ENCODE results near the gene EFCAB8.

The EFCAB8 gene

DNA sequence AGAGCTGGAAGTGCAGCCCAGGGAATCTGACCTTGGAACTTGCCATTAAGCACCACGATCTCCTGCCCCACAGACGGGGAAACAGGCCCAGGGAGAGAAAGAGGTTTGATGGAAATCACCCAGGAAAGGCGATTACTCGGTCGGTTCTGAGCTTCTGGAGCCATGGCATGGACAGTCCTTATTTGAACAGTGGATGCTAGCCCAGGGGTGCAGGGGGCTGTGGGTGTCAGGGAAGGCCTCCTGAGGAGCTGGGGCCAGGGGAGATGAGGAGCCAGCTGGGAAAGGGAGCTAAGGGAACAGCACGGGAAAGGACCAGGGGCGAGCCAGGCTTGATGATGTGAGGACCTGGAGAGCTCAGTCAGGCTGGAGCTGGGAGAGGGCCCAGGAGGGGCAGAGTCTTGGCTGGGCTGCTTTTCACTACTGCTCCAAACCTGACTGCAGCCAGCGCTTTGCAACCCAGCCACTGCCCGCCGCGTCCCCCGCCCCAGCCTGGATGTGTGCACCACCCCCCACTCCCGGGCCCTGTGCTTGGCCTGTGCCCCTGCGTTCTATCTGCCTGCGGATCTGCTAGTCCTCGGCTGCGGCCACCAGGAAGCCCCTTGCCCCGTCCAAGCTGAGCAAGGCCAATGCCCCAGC, 127.7 kb downstream of the EFCAB8 start:
- DNase-seq (ENCODE audit: extremely low read depth, low read depth), result no peak
- TF ChIP-seq CTCF (IDR thresholded peaks at IDR 0.05; ENCODE audit: low read depth, low read length), result no peak

GRCh38 chr20:32987044-32987825, 128.5 kb downstream of the EFCAB8 start:
- TF ChIP-seq CTCF (IDR thresholded peaks at IDR 0.05; ENCODE audit: low read depth, low read length), result no peak
- no peak for DNase-seq (ENCODE audit: extremely low read depth, low read depth)

- no peak for DNase-seq (ENCODE audit: extremely low read depth, low read depth)
- TF ChIP-seq CTCF (IDR thresholded peaks at IDR 0.05; ENCODE audit: low read depth, low read length), result no peak
Observed at GRCh38 chr20:32988008-32988407, 129.3 kb downstream of the EFCAB8 start.

DNA sequence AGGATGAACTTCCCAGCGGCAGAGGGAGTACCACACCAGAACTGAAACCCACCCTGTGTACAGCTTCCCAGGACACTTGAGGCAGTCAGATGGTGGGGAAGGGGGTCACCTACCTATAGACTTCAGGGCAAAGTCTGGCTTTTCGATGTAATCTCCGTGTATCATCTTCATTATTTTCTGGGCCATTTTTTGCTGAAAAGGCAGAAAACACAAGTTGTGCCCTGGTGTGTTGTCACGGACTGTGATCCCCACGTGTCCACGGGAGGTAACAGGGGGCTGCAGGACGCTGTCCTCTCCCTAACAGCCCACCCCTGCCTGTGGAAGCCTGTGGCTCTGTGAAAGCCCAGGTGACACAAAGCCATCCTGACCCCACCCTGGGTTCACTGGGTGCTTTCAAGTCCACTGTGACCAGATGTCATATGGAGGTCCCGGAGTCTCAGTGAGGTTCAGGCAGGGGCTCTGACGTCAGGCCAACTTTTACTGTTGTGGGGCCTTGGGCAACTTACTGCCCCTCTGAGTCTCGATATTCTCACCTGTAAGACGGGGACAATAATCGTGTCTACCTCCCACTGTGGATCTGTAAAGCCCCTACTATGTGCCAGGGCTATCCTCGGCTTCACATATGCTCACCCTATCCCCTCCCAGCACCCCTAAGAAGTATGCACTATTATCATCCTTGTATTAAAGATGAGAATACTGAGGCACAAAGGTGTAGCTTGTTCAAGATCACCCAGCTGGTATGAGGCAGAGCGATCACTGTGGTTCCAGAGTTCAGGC, 131.0 kb downstream of the EFCAB8 start:
- TF ChIP-seq CTCF (IDR thresholded peaks at IDR 0.05; ENCODE audit: low read depth, low read length), result no peak
- no peak for DNase-seq (ENCODE audit: extremely low read depth, low read depth)

GRCh38 chr20:32990426-32990825, 131.7 kb downstream of the EFCAB8 start:
- no peak for DNase-seq (ENCODE audit: extremely low read depth, low read depth)
- TF ChIP-seq CTCF (IDR thresholded peaks at IDR 0.05; ENCODE audit: low read depth, low read length), result no peak

GRCh38 chr20:32991383-32991782, 132.7 kb downstream of the EFCAB8 start:
- DNase-seq (ENCODE audit: extremely low read depth, low read depth), result no peak

More at GRCh38 chr20:32991383-32991782, 132.7 kb downstream of the EFCAB8 start:
- no peak for TF ChIP-seq CTCF (IDR thresholded peaks at IDR 0.05; ENCODE audit: low read depth, low read length)

All from AG09319 (cell line).